ENCODE data around the gene ST8SIA5. TPM values are rescaled to one million over a fixed set of nuclear protein-coding genes. Genes with fewer than 3 reads are reported as not detected.

Gene ST8SIA5
- total and polyA plus RNA-seq, 2 of the 13 experiments (the other 11 are each of a cell fraction or from before 2014, with no cell fraction given) = 0.07 to 0.20 TPM

DNA sequence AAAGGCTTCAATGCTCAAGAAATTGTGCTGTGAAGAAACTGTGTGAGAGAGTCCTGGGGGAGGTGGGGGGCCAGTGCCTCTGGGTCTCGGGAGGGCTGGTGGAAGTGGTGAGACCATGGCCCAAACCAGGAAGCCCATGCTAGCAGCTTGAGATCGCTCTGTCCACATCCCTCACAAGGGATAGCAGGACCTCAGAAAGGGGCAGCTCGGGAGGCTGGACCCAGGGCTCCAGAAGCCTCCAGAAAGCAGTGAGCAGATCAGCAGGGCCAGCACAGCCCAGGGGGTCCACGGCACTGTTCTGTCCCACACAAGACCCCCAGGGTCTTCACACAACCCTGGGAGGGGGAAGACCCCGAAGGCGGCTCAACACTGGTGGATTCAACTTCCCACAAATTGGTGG, 24.1 kb downstream of the ST8SIA5 start (continued):
- TF ChIP-seq, protein P1, sequence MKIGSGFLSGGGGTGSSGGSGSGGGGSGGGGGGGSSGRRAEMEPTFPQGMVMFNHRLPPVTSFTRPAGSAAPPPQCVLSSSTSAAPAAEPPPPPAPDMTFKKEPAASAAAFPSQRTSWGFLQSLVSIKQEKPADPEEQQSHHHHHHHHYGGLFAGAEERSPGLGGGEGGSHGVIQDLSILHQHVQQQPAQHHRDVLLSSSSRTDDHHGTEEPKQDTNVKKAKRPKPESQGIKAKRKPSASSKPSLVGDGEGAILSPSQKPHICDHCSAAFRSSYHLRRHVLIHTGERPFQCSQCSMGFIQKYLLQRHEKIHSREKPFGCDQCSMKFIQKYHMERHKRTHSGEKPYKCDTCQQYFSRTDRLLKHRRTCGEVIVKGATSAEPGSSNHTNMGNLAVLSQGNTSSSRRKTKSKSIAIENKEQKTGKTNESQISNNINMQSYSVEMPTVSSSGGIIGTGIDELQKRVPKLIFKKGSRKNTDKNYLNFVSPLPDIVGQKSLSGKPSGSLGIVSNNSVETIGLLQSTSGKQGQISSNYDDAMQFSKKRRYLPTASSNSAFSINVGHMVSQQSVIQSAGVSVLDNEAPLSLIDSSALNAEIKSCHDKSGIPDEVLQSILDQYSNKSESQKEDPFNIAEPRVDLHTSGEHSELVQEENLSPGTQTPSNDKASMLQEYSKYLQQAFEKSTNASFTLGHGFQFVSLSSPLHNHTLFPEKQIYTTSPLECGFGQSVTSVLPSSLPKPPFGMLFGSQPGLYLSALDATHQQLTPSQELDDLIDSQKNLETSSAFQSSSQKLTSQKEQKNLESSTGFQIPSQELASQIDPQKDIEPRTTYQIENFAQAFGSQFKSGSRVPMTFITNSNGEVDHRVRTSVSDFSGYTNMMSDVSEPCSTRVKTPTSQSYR (CRISPR knock-in tag; IDR thresholded peaks at IDR 0.05; ENCODE audit: borderline replicate concordance) = no peak
- TF ChIP-seq MAFG (CRISPR knock-in tag; IDR thresholded peaks at IDR 0.05) = no peak
- TF ChIP-seq, protein P2, sequence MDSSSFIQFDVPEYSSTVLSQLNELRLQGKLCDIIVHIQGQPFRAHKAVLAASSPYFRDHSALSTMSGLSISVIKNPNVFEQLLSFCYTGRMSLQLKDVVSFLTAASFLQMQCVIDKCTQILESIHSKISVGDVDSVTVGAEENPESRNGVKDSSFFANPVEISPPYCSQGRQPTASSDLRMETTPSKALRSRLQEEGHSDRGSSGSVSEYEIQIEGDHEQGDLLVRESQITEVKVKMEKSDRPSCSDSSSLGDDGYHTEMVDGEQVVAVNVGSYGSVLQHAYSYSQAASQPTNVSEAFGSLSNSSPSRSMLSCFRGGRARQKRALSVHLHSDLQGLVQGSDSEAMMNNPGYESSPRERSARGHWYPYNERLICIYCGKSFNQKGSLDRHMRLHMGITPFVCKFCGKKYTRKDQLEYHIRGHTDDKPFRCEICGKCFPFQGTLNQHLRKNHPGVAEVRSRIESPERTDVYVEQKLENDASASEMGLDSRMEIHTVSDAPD (CRISPR knock-in tag; IDR thresholded peaks at IDR 0.05) = no peak

DNA sequence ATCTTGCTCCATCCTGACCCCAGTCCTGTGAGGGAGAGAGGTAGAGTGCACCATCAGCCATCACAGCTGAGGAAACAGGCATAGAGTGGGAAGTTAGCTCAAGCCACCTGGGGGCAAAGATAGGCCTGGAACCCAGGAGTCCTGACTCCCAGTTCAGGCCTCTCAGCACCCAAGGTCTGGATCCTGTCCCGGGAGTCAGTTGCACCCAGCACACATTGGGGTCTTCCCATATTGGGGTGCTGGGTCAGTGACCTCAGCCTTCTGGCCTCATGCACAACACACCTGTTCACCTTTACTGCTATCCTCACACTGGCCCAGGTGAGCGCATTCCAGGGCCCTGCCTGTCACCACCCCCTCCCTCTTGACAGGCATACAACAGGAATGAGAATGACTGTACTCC, 24.7 kb downstream of the ST8SIA5 start:
- Histone ChIP-seq H3K27ac (ENCODE audit: extremely low read length, insufficient read depth, low read length) (no peak overlapping the region), H3K4me1 (ENCODE audit: insufficient read depth, low read length) (no peaks in the 10 kb centered on the region), H3K27me3 (ENCODE audit: control insufficient read depth in 1 of 2, insufficient read depth in 2 of 2, low read length in 2 of 2) (peaks cover 0 to 3% of the 10 kb centered on the region in 2 experiments; a peak in 1 of 5 replicates), H3K4me2 (ENCODE audit: low read depth, low read length) (no peak overlapping the region), H3K4me3 (replicated peaks in 1 of 3; ENCODE audit: insufficient read depth in 1 of 3, low read depth in 2 of 3, low read length in 3 of 3) (no peak overlapping the region), H4K20me1 (ENCODE audit: insufficient read depth, low read length) (no peaks in the 10 kb centered on the region), H3K9ac (ENCODE audit: insufficient read depth, low read depth, low read length) (no peak overlapping the region), H3K79me2 (ENCODE audit: insufficient read depth, low read length) (no peaks in the 10 kb centered on the region), H3K9me3 (ENCODE audit: low read length) (no peaks in the 10 kb centered on the region; the same call in 1 of the 2 replicates), H2AFZ (ENCODE audit: low read length) (no peak overlapping the region), H3K36me3 (replicated peaks in 1 of 2; ENCODE audit: control insufficient read depth in 1 of 2, insufficient read depth in 2 of 2, low read length in 2 of 2) (no peaks in the 10 kb centered on the region)
- WGBS (ENCODE audit: low lambda C conversion rate) = 38% methylated on average over 2 of the region's 2 CpGs
- in situ Hi-C loops (cut with HindIII; ENCODE audit: extremely low pct_ligation_motif_present, low pct_unique_long_range_greater_than_20kb) = no loop called here
- FAIRE-seq (no peak), ATAC-seq (no peak), DNase-seq (ENCODE audit: low spot score) (no peak)
- BruUV-seq (replicated peaks) = no TSS peak
- ChIA-PET POLR2A (no interaction called here), CTCF (ENCODE audit: low intra/inter-chr PET ratio, low total read pairs) (no interaction called here)
- intact Hi-C loops (cut with micrococcal nuclease; ENCODE audit: unreplicated experiment) = no loop called here
- TF ChIP-seq, protein P3, sequence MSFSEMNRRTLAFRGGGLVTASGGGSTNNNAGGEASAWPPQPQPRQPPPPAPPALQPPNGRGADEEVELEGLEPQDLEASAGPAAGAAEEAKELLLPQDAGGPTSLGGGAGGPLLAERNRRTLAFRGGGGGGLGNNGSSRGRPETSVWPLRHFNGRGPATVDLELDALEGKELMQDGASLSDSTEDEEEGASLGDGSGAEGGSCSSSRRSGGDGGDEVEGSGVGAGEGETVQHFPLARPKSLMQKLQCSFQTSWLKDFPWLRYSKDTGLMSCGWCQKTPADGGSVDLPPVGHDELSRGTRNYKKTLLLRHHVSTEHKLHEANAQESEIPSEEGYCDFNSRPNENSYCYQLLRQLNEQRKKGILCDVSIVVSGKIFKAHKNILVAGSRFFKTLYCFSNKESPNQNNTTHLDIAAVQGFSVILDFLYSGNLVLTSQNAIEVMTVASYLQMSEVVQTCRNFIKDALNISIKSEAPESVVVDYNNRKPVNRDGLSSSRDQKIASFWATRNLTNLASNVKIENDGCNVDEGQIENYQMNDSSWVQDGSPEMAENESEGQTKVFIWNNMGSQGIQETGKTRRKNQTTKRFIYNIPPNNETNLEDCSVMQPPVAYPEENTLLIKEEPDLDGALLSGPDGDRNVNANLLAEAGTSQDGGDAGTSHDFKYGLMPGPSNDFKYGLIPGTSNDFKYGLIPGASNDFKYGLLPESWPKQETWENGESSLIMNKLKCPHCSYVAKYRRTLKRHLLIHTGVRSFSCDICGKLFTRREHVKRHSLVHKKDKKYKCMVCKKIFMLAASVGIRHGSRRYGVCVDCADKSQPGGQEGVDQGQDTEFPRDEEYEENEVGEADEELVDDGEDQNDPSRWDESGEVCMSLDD (CRISPR knock-in tag; IDR thresholded peaks at IDR 0.05; ENCODE audit: borderline replicate concordance) = no peak
- no peak for TF ChIP-seq ZNF317 (CRISPR knock-in tag; IDR thresholded peaks at IDR 0.05)
- TF ChIP-seq, protein P4, sequence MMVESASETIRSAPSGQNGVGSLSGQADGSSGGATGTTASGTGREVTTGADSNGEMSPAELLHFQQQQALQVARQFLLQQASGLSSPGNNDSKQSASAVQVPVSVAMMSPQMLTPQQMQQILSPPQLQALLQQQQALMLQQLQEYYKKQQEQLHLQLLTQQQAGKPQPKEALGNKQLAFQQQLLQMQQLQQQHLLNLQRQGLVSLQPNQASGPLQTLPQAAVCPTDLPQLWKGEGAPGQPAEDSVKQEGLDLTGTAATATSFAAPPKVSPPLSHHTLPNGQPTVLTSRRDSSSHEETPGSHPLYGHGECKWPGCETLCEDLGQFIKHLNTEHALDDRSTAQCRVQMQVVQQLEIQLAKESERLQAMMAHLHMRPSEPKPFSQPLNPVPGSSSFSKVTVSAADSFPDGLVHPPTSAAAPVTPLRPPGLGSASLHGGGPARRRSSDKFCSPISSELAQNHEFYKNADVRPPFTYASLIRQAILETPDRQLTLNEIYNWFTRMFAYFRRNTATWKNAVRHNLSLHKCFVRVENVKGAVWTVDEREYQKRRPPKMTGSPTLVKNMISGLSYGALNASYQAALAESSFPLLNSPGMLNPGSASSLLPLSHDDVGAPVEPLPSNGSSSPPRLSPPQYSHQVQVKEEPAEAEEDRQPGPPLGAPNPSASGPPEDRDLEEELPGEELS (CRISPR knock-in tag; IDR thresholded peaks at IDR 0.05) = no peak
- no peak for TF ChIP-seq MYNN (CRISPR knock-in tag; IDR thresholded peaks at IDR 0.05; ENCODE audit: low read depth)
- no peak for TF ChIP-seq ZEB1 (IDR thresholded peaks at IDR 0.05; ENCODE audit: insufficient replicate concordance, low read depth)
- TF ChIP-seq NFE2L1 (CRISPR knock-in tag; IDR thresholded peaks at IDR 0.05; ENCODE audit: borderline replicate concordance) = no peak
- TF ChIP-seq RBM22 (optimal IDR thresholded peaks at IDR 0.05; ENCODE audit: low read length) = no peak
